ENCODE data around the gene SPAG16.

The SPAG16 gene

DNA sequence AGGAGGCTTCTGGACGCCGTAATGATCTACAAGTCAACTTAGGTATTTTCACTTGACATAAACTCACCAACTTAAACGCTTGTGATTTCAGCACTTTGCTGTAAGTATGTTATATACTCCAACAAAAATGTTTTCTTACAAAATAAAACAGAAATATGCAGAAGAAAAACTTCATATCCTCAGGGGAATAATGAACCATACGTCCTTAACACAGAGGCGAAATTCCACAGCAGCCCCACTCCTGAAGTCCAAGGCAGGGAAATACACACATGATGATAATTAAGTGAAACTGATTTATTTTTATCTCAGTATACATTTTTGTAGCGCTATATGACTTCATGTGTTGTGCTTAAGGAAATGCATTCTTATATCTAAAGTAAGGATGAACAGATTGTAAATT is 791.2 kb downstream of the SPAG16 start:
- H3K27ac ChIP-seq: no peak overlapping the region
- no peaks in the 10 kb centered on the region for H3K27me3 ChIP-seq
- no peaks in the 10 kb centered on the region for H3K4me1 ChIP-seq
- TF ChIP-seq Cebpa-rat (IDR thresholded peaks at IDR 0.05): no peak
- H3K36me3 ChIP-seq: no peaks in the 10 kb centered on the region
- no peak overlapping the region for H3K4me3 ChIP-seq
- no peaks in the 10 kb centered on the region for H4K20me1 ChIP-seq
- no peak overlapping the region for H3K4me2 ChIP-seq
- no peaks in the 10 kb centered on the region for H3K9me3 ChIP-seq
- H3K9ac ChIP-seq: no peak overlapping the region

DNA sequence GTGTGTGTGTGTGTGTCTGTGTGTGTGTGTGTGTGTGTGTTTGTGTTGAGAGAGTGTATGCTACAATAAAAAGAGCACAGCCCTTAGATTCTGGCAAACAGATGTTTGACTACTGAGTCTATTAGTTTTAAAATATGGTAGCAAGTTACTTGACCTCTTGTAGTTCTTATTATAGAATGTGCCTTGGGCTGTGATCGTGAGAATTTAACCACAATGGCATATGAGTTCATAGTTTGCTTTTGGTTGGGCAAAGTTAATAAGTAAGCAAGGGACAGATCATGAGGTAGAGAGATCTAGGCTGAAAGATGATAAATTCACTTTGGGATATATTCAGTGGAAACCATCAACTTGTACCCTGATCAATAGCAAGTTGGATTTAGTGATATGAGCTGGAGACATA is 792.3 kb downstream of the SPAG16 start:
- H4K20me1 ChIP-seq: no peaks in the 10 kb centered on the region
- TF ChIP-seq Cebpa-rat (IDR thresholded peaks at IDR 0.05): no peak
- no peak overlapping the region for H3K4me3 ChIP-seq
- no peaks in the 10 kb centered on the region for H3K9me3 ChIP-seq
- no peaks in the 10 kb centered on the region for H3K4me1 ChIP-seq
- H3K27me3 ChIP-seq: no peaks in the 10 kb centered on the region
- no peak overlapping the region for H3K4me2 ChIP-seq
- no peaks in the 10 kb centered on the region for H3K36me3 ChIP-seq
- H3K9ac ChIP-seq: no peak overlapping the region
- no peak overlapping the region for H3K27ac ChIP-seq

DNA sequence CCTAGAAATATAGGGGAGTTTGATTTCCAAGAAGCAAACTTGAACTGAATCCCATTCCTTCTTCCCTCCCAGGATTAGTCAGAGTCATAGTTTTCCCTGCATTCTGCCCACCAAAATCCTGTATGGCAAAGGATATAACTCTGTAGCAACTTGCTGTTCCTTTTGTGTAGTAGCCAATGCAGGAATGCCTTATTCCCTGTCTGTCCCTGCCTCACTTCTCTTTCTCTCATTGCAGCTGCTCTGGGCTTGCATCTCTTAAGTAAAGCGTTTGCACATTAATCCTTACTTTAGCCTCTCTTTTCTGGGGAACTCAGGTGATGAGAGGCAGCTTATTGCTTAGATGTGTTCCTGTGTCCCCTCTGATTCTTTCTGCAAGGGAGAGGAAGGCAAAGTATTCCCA is 793.5 kb downstream of the SPAG16 start:
- Histone ChIP-seq H3K27me3 (no peaks in the 10 kb centered on the region), H4K20me1 (no peaks in the 10 kb centered on the region), H3K36me3 (no peaks in the 10 kb centered on the region), H3K9me3 (no peaks in the 10 kb centered on the region), H3K4me2 (no peak overlapping the region), H3K27ac (no peak overlapping the region), H3K4me1 (no peaks in the 10 kb centered on the region), H3K9ac (no peak overlapping the region), H3K4me3 (no peak overlapping the region)
- no peak for TF ChIP-seq Cebpa-rat (IDR thresholded peaks at IDR 0.05)

DNA sequence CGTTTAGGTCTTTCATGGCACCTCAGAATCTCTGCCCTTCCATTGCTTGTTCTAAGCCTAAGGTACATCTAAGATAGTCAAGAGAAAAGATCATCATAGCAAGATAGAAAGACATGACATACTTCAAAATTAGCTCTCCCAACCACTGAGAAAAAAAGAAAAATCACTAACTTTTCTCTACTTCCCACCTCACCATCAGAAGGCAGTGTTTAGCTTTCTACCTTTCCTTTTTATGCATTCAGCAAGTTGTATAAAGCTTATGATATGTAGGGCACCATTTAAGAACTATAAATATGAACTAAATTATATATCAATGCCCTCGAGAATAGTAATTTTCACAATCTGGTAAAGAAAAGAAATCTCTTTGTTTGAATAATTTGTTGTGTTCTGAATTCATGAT is 794.8 kb downstream of the SPAG16 start:
- H4K20me1 ChIP-seq: no peaks in the 10 kb centered on the region
- no peak overlapping the region for H3K9ac ChIP-seq
- H3K27ac ChIP-seq: no peak overlapping the region
- H3K9me3 ChIP-seq: no peaks in the 10 kb centered on the region
- TF ChIP-seq Cebpa-rat (IDR thresholded peaks at IDR 0.05): no peak
- no peak overlapping the region for H3K4me2 ChIP-seq
- H3K36me3 ChIP-seq: no peaks in the 10 kb centered on the region
- H3K27me3 ChIP-seq: no peaks in the 10 kb centered on the region
- no peaks in the 10 kb centered on the region for H3K4me1 ChIP-seq
- H3K4me3 ChIP-seq: no peak overlapping the region

DNA sequence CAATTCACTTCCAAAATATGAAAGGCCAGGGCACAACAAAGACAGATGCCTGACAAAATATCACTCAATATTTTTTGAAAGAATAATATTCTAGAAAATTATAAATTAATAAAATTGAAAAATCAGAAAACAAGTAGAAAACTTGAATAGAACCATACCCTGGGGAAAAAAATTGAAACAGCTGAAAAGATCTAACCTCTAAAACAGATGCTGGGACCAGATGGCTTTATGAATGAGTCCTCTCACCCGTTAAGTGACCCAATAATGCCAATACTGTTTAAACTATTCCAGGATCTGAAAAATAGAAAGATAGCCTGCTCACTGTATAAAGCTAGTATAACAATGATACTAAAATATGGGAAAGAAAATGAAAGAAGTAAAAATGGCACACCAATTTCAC is 804.3 kb downstream of the SPAG16 start:
- Histone ChIP-seq H3K36me3 (no peaks in the 10 kb centered on the region), H3K4me1 (no peaks in the 10 kb centered on the region), H4K20me1 (no peaks in the 10 kb centered on the region), H3K27ac (no peak overlapping the region), H3K4me2 (no peak overlapping the region), H3K9ac (no peak overlapping the region), H3K4me3 (no peak overlapping the region), H3K9me3 (no peaks in the 10 kb centered on the region), H3K27me3 (no peaks in the 10 kb centered on the region)
- TF ChIP-seq Cebpa-rat (IDR thresholded peaks at IDR 0.05): no peak

DNA sequence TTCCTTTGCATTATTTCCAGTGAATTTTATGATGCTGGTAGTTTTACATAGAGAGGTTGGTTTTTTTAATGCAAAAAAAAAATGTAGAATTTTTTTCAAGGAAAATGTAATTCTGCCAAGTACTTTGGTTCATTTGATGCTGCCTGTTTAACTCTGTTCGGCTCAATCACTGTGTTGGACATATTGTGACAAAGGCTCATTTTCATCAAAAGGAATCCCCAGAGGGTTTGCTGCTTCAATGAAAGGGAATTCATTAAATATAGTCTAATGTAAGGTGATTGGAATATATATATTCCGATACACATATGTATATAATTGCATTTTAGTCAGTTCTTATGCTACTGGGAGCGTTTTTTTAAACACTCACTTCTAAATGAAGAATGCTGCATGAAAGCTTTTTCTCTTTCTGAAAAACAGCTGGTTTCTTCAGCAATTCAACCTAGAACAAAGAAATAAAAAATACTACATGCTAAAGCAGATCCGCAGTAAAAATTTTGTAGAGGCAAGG is 812.0 kb downstream of the SPAG16 start:
- H3K9me3 ChIP-seq: no peaks in the 10 kb centered on the region
- no peak overlapping the region for H3K4me2 ChIP-seq
- no peak overlapping the region for H3K4me3 ChIP-seq
- H3K27me3 ChIP-seq: no peaks in the 10 kb centered on the region
- H4K20me1 ChIP-seq: no peaks in the 10 kb centered on the region
- H3K9ac ChIP-seq: no peak overlapping the region
- no peaks in the 10 kb centered on the region for H3K36me3 ChIP-seq
- H3K4me1 ChIP-seq: no peaks in the 10 kb centered on the region
- no peak overlapping the region for H3K27ac ChIP-seq
- no peak for TF ChIP-seq Cebpa-rat (IDR thresholded peaks at IDR 0.05)

DNA sequence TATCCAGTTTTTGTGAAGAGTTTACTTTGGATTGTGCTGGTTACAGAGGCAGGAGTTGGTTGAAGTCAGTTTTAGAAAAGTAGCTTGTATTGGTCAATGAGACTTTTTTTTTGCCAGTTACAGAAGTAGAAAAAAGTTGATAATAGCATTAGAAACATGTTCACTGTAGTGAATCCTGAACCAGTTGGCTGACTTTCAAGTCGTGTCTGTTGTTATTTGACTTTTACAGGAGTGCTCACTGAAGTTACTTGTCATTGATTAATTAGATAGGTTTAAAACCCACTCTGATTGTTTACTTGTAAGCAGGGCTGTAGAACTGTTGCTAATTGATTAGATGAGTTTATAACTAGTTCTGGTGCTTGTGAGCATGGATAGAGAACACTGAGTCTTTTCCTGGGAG is 814.5 kb downstream of the SPAG16 start:
- Histone ChIP-seq H3K27me3 (no peaks in the 10 kb centered on the region), H3K4me1 (peaks cover 12% of the 10 kb centered on the region), H3K36me3 (no peaks in the 10 kb centered on the region), H3K4me2 (no peak overlapping the region), H3K9ac (no peak overlapping the region), H4K20me1 (no peaks in the 10 kb centered on the region), H3K9me3 (no peaks in the 10 kb centered on the region), H3K27ac (no peak overlapping the region), H3K4me3 (no peak overlapping the region)
- TF ChIP-seq Cebpa-rat (IDR thresholded peaks at IDR 0.05): no peak

DNA sequence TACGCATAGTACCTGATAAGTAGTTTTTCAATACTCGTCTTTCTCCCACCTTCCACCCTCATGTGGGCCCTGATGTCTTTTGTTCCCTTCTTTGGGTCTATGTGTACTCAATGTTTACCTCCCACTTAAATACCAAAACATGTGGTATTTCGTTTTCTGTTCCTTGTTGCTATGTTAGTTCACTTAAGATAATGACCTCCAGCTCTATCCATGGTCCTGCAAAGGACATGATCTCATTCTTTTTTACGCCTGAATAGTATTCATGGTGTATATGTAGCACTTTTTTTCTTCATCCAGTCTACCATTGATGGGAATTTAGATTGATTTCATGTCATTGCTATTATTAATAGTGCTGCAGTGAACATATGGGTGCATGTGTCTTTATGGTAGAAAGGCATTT is 816.2 kb downstream of the SPAG16 start:
- no peak for TF ChIP-seq Cebpa-rat (IDR thresholded peaks at IDR 0.05)
- Histone ChIP-seq H3K36me3 (no peaks in the 10 kb centered on the region), H3K4me1 (peaks cover 22% of the 10 kb centered on the region), H3K27ac (no peak overlapping the region), H3K4me3 (no peak overlapping the region), H3K9ac (no peak overlapping the region), H3K4me2 (no peak overlapping the region), H3K9me3 (no peaks in the 10 kb centered on the region), H4K20me1 (no peaks in the 10 kb centered on the region), H3K27me3 (no peaks in the 10 kb centered on the region)

DNA sequence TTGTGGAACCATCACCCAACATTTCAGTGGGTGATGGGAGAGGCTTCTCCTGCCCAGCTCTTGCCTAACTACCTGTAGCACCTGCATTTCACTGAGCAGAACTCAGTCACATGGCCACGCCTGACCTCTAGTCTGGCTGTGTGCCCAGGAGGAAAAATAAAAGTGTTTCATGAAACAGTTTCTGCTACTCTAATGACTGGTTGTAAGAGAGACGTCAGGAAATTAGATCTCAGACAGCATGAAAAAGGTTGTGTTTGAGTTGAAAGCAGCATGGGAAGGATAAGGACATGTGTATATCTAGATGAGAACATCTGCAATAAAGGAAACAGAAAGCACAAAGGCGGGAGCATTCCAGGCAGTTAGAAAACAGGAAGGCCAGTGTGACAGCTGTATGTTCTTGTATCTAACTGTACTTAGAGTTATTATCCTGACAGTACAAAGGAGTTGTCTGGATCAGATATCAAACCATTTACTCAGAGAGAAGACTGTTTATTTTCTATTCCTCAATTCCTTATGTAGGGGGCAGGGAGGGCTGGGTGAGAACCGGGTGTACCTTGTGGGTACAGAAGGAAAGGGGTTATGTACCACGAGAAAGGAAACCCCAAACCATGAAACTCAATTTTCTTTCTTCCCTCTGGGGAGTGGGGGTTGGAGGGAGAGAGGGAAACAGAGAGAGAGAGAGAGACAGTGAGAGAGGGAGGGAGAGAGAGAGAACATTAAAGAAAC is 819.2 kb downstream of the SPAG16 start:
- Histone ChIP-seq H3K9me3 (no peaks in the 10 kb centered on the region), H3K4me3 (no peak overlapping the region), H3K9ac (no peak overlapping the region; the same call in 1 of the 2 replicates), H3K27me3 (no peaks in the 10 kb centered on the region), H3K36me3 (no peaks in the 10 kb centered on the region), H4K20me1 (no peaks in the 10 kb centered on the region), H3K27ac (no peak overlapping the region), H3K4me2 (peak overlapping the region; percentile 70), H3K4me1 (peaks cover 22% of the 10 kb centered on the region)
- TF ChIP-seq Cebpa-rat (IDR thresholded peaks at IDR 0.05): no peak

DNA sequence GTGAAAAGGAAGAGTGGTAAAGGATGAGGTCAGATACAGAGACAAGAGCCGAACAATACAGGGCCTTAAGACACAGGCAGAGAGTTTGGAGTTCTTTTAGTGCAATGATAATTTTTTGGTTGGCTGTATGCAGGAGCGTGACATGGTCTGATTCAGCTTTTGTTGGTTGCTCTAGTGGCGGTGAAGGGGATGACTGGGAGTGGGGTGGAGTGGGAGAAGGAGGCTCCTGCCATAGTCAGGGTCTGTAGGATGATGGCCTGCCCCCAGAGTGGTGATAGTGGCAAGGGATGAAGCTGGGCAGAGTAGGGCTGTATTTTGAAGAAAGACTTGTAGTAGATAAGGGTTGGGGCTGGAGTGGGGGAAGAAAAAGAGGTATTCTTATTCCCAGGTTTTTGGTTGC is 820.0 kb downstream of the SPAG16 start:
- Histone ChIP-seq H3K36me3 (no peaks in the 10 kb centered on the region), H3K4me2 (peak overlapping the region; percentile 70), H3K9ac (no peak overlapping the region)

DNA sequence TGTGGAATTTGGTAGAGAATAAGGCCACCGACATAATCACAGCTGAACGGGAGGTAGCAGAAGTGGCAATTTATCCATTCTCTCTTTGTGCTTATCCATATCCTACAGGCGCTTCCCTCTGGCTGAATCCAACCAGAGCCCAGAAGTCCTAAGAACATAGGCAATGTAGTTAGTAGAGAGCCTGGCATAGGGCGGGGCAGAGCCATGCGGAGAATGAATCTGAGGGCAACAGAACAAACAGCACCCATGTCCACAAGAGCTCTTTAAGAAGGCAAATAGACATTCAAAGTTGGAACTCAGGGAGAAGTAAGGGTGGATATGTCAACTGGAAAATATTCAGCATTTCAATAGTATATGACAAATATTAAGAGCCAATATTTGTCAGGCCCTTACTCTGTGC is 820.7 kb downstream of the SPAG16 start:
- H3K4me1 ChIP-seq: peaks cover 22% of the 10 kb centered on the region
- H3K4me2 ChIP-seq: no peak overlapping the region
- H3K9ac ChIP-seq: no peak overlapping the region
- no peaks in the 10 kb centered on the region for H3K9me3 ChIP-seq
- H4K20me1 ChIP-seq: no peaks in the 10 kb centered on the region
- H3K27ac ChIP-seq: no peak overlapping the region
- H3K4me3 ChIP-seq: no peak overlapping the region
- H3K27me3 ChIP-seq: no peaks in the 10 kb centered on the region
- no peaks in the 10 kb centered on the region for H3K36me3 ChIP-seq
- TF ChIP-seq Cebpa-rat (IDR thresholded peaks at IDR 0.05): no peak

More for the DNA sequence above, 820.0 kb downstream of the SPAG16 start:
- Histone ChIP-seq H3K9me3 (no peaks in the 10 kb centered on the region), H4K20me1 (no peaks in the 10 kb centered on the region), H3K4me3 (no peak overlapping the region), H3K27ac (no peak overlapping the region), H3K27me3 (no peaks in the 10 kb centered on the region), H3K4me1 (peaks cover 22% of the 10 kb centered on the region)
- TF ChIP-seq Cebpa-rat (IDR thresholded peaks at IDR 0.05): no peak

All from BLaER1 (cell line).